GM12878 (cell line): ENCODE measurements around the gene ZNF804B. TPM values are rescaled to one million over a fixed set of nuclear protein-coding genes. Genes with fewer than 3 reads are reported as not detected.

Source experiments
- ATAC-seq: fragments of 200-7000 bp; cut with Tn5 transposase; 3 replicates; pipeline ENCODE4 v1.9.1; 2020; ENCODE audit warnings: mild to moderate bottlenecking, moderate library complexity
- BruUV-seq: library from RNA; stranded (reverse); fragments of 400-500 nt; replicated peaks from 2 replicates; lab custom pipeline; 2021; lab: Mats Ljungman, UMichigan
- CTCF ChIA-PET: fragments of 300-600 bp; sonication (Branson Sonifier 250); formaldehyde crosslinking; extraction: SDS; loops from one replicate; lab custom pipeline; 2021; ENCODE audit warnings: inconsistent platforms; lab: Yijun Ruan, JAX
- POLR2A ChIA-PET: fragments of 350-600 bp; formaldehyde crosslinking; extraction: SDS; loops from one replicate; lab custom pipeline; 2021; ENCODE audit warnings: inconsistent platforms; lab: Charles Lee
- RAD21 ChIA-PET: fragments of 300-600 bp; sonication (Branson Sonifier 250); formaldehyde crosslinking; loops from one replicate; lab custom pipeline; 2023; ENCODE audit warnings: antibody characterized with exemption; ENCODE audit not compliant: unreplicated experiment; lab: Charles Lee
- SMC1A ChIA-PET: fragments of 300-600 bp; sonication (Branson Sonifier 250); formaldehyde crosslinking; loops from one replicate; lab custom pipeline; 2023; ENCODE audit not compliant: unreplicated experiment, uncharacterized antibody; lab: Charles Lee
- DNase-seq: peaks from one replicate; pipeline ENCODE4 v3.0.0-alpha.2; 2011; ENCODE audit warnings: low read depth, low spot score
- FAIRE-seq: peaks from 3 replicates; lab custom pipeline; 2011; peaks lifted over from hg19 to GRCh38; lab: Jason Lieb, UNC
- H2AFZ ChIP-seq: 2 replicates; pipeline ENCODE4 v1.6.0; 2011; ENCODE audit warnings: low read depth, low read length, control low read depth; ENCODE audit not compliant: control insufficient read depth
- H3K27ac ChIP-seq: 2 replicates; pipeline ENCODE4 v1.5.1; 2011; ENCODE audit warnings: control low read depth; ENCODE audit not compliant: control insufficient read depth, insufficient read depth
- H3K27me3 ChIP-seq, 2 experiments: replicated peaks in 1 of 2; 2 replicates each; pipeline versions ENCODE4 v1.6.0 to v1.6.1; 2011; ENCODE audit warnings: low read length in 1 of 2; ENCODE audit not compliant: control insufficient read depth in 2 of 2, insufficient read depth in 2 of 2
- H3K36me3 ChIP-seq, 2 experiments: 2 replicates each; pipeline ENCODE4 v1.5.1; 2011; ENCODE audit warnings: low read length in 1 of 2; ENCODE audit not compliant: control insufficient read depth in 2 of 2, insufficient read depth in 2 of 2
- H3K4me1 ChIP-seq: 2 replicates; pipeline ENCODE4 v1.6.1; 2011; ENCODE audit warnings: mild to moderate bottlenecking, low read length, moderate library complexity, mixed read lengths; ENCODE audit not compliant: control insufficient read depth, insufficient read depth
- H3K4me2 ChIP-seq: 2 replicates; pipeline ENCODE4 v1.6.0; 2011; ENCODE audit warnings: control low read depth; ENCODE audit not compliant: control insufficient read depth, insufficient read depth
- H3K4me3 ChIP-seq: fragments of 200-600 bp; sonication (generic); 2 replicates; pipeline ENCODE4 v1.5.1; 2016
- H3K79me2 ChIP-seq: 2 replicates; pipeline ENCODE4 v1.6.0; 2011; ENCODE audit warnings: low read length; ENCODE audit not compliant: control insufficient read depth, insufficient read depth
- H3K9ac ChIP-seq: 2 replicates; pipeline ENCODE4 v1.8.0; 2011; ENCODE audit warnings: low read length, control low read depth, mixed read lengths; ENCODE audit not compliant: control insufficient read depth, insufficient read depth
- H3K9me3 ChIP-seq: replicated peaks from 3 replicates; pipeline ENCODE4 v1.5.1; 2011; ENCODE audit warnings: mild to moderate bottlenecking, low read length; ENCODE audit not compliant: control insufficient read depth, insufficient read depth
- H4K20me1 ChIP-seq: 2 replicates; pipeline ENCODE4 v1.6.0; 2011; ENCODE audit not compliant: control insufficient read depth, insufficient read depth
- ASH2L ChIP-seq: fragments of 300-600, 200-600 bp; sonication (generic); IDR thresholded peaks from 2 replicates; pipeline ENCODE4 v1.6.1; 2017; ENCODE audit warnings: low read depth, mild to moderate bottlenecking, borderline replicate concordance
- ATF2 ChIP-seq: IDR thresholded peaks from 2 replicates; pipeline ENCODE4 v1.6.1; 2012; ENCODE audit warnings: low read length, inconsistent platforms
- CTCF ChIP-seq, 3 experiments: IDR thresholded peaks in 2 of 3; conservative IDR thresholded peaks in 1 of 3; 2 replicates each; pipeline ENCODE4 v1.5.1; 2011; ENCODE audit warnings: low read depth in 3 of 3, low read length in 3 of 3, mild to moderate bottlenecking in 3 of 3, control low read depth in 2 of 3, moderate library complexity in 2 of 3, inconsistent platforms in 1 of 3, mixed read lengths in 1 of 3; ENCODE audit not compliant: control insufficient read depth in 2 of 3, insufficient read depth in 1 of 3; ENCODE audit errors: extremely low read depth in 1 of 3
- NBN ChIP-seq: fragments of 450-650 bp; IDR thresholded peaks from 2 replicates; pipeline ENCODE4 v1.6.1; 2016
- NFYB ChIP-seq: IDR thresholded peaks from 2 replicates; pipeline ENCODE4 v1.6.1; 2011; ENCODE audit warnings: low read depth, mild to moderate bottlenecking, low read length, improper control_type of control experiment, moderate library complexity; ENCODE audit not compliant: insufficient read depth
- NR2C1 ChIP-seq: fragments of 450-650 bp; IDR thresholded peaks from 2 replicates; pipeline ENCODE4 v1.6.1; 2017; ENCODE audit warnings: antibody characterized with exemption, mild to moderate bottlenecking, moderate library complexity
- SRF ChIP-seq, 2 experiments: IDR thresholded peaks; 2 replicates each; pipeline ENCODE4 v1.6.1; 2011; ENCODE audit warnings: low read depth in 2 of 2, low read length in 2 of 2, mild to moderate bottlenecking in 1 of 2, moderate library complexity in 1 of 2
- USF1 ChIP-seq: IDR thresholded peaks from 2 replicates; pipeline ENCODE4 v1.6.1; 2011; ENCODE audit warnings: borderline replicate concordance, low read depth, mild to moderate bottlenecking, moderate library complexity, mixed read lengths, low read length; ENCODE audit not compliant: insufficient read depth; ENCODE audit errors: extremely low read length
- in situ Hi-C: fragments of 300-500 bp; cut with MboI; formaldehyde crosslinking; loops from 9 replicates; pipeline ENCODE4 v1.14.3; 2018; ENCODE audit warnings: mixed read lengths
- intact Hi-C: fragments of 100-400 bp; cut with micrococcal nuclease; formaldehyde crosslinking; loops from one replicate; pipeline ENCODE4 v1.14.2; 2022; ENCODE audit not compliant: unreplicated experiment
- polyA plus RNA-seq, 11 experiments: library from polyadenylated mRNA; depleted of rRNA in 4 of 11; unstranded in 6 of 11; stranded (reverse) in 5 of 11; fragments of >200 nt; fragmentation: Nextera tagmentation in 4 of 11; fragmentation: Illumina TruSeq in 1 of 11; extraction: Ambion mirVana in 4 of 11; extraction: Trizol in 1 of 11; gene quantifications; 1 replicate in 1 of 11; 2 replicates in 10 of 11; pipeline versions ENCODE4 v1.2.1 to v1.2.3, GENCODE V29; 2011 to 2016; ENCODE audit warnings: inconsistent platforms in 2 of 11, missing spikeins in 2 of 11, low read depth in 1 of 11
- total RNA-seq, 4 experiments: library from RNA; depleted of rRNA in 3 of 4; stranded (reverse); fragments of >200 nt in 3 of 4; fragmentation: Illumina TruSeq in 1 of 4; extraction: Trizol in 1 of 4; gene quantifications; 2 replicates each; pipeline versions ENCODE4 v1.2.1 to v1.2.3, GENCODE V29; 2013 to 2021
- TF ChIP-seq, protein P1 (sequence below): fragments of 450-650 bp; IDR thresholded peaks from 2 replicates; pipeline ENCODE4 v1.6.1; 2014; ENCODE audit warnings: mild to moderate bottlenecking

ZNF804B gene
- total and polyA plus RNA-seq, 10 of the 15 experiments (the other 5 are each of a cell fraction or from before 2014, with no cell fraction given): not detected

GRCh38 chr7:89145801-89146200 lies 386.3 kb downstream of the ZNF804B start:
- no peak overlapping the region for H3K9ac ChIP-seq
- TF ChIP-seq CTCF (IDR thresholded peaks at IDR 0.05 in 2 of 3, conservative IDR thresholded peaks at IDR 0.05 in 1 of 3; ENCODE audit: control insufficient read depth in 2 of 3, extremely low read depth in 1 of 3, insufficient read depth in 1 of 3, low read depth in 3 of 3, low read length in 3 of 3): no peak
- no peak for TF ChIP-seq NR2C1
- TF ChIP-seq ASH2L: no peak
- no peak for TF ChIP-seq USF1
- TF ChIP-seq SRF (IDR thresholded peaks at IDR 0.05; ENCODE audit: low read depth in 2 of 2, low read length in 2 of 2): no peak
- TF ChIP-seq NBN: no peak
- TF ChIP-seq, protein P1, sequence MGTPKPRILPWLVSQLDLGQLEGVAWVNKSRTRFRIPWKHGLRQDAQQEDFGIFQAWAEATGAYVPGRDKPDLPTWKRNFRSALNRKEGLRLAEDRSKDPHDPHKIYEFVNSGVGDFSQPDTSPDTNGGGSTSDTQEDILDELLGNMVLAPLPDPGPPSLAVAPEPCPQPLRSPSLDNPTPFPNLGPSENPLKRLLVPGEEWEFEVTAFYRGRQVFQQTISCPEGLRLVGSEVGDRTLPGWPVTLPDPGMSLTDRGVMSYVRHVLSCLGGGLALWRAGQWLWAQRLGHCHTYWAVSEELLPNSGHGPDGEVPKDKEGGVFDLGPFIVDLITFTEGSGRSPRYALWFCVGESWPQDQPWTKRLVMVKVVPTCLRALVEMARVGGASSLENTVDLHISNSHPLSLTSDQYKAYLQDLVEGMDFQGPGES: no peak
- TF ChIP-seq ATF2: no peak
- no peak for TF ChIP-seq NFYB
- no peak for ATAC-seq
- no peaks in the 10 kb centered on the region for H4K20me1 ChIP-seq
- H3K9me3 ChIP-seq: no peaks in the 10 kb centered on the region
- H3K4me2 ChIP-seq: no peak overlapping the region
- H3K79me2 ChIP-seq: no peaks in the 10 kb centered on the region
- H3K4me1 ChIP-seq: no peaks in the 10 kb centered on the region
- BruUV-seq: no TSS peak
- RAD21 ChIA-PET: no interaction called here
- CTCF ChIA-PET: interaction anchor here (0.8 to 1.5 kb wide), 3 partner anchors 24 to 355 kb away, joined by 3 read pairs; no protein-coding TSS in a partner anchor
- FAIRE-seq: no peak
- no peaks in the 10 kb centered on the region for H3K36me3 ChIP-seq
- POLR2A ChIA-PET: no interaction called here
- intact Hi-C loops (no loop called here), in situ Hi-C loops (no loop called here)
- DNase-seq: no peak
- no peaks in the 10 kb centered on the region for H3K27me3 ChIP-seq
- SMC1A ChIA-PET: interaction anchor here (0.9 to 1.1 kb wide), 2 partner anchors 12 to 16 kb away, joined by 3 read pairs; no protein-coding TSS in a partner anchor
- no peak overlapping the region for H3K4me3 ChIP-seq
- H3K27ac ChIP-seq: no peak overlapping the region
- no peak overlapping the region for H2AFZ ChIP-seq
